Measurements from ENCODE around the gene NAA16.

NAA16 gene

GRCh38 chr13:41408121-41408520 is 97.1 kb downstream of the NAA16 start:
- Histone ChIP-seq H3K4me2 (ENCODE audit: low read depth, low read length) (no peak overlapping the region), H3K79me2 (ENCODE audit: low read length) (no peaks in the 10 kb centered on the region), H3F3A (ENCODE audit: insufficient read depth, low read length) (no peaks in the 10 kb centered on the region), H3K9me2 (replicated peaks; ENCODE audit: insufficient read depth, low read length) (no peaks in the 10 kb centered on the region), H3K27ac (ENCODE audit: low read length) (no peak overlapping the region), H3K9ac (ENCODE audit: low read length) (no peak overlapping the region), H3K4me1 (ENCODE audit: low read length) (no peaks in the 10 kb centered on the region), H2AFZ (ENCODE audit: low read length) (no peak overlapping the region), H3K36me3 (replicated peaks; ENCODE audit: insufficient read depth, low read length) (no peaks in the 10 kb centered on the region), H3K27me3 (replicated peaks; ENCODE audit: insufficient read depth, low read length) (no peaks in the 10 kb centered on the region), H3K4me3 (ENCODE audit: low read length) (no peak overlapping the region), H3K9me3 (replicated peaks; ENCODE audit: insufficient read depth, low read length) (no peaks in the 10 kb centered on the region), H4K20me1 (ENCODE audit: insufficient read depth, low read length) (no peaks in the 10 kb centered on the region)
- no peak for DNase-seq
- TF ChIP-seq CTCF (IDR thresholded peaks at IDR 0.05; ENCODE audit: low read length) (no peak), EZH2phosphoT487 (IDR thresholded peaks at IDR 0.05; ENCODE audit: low read length) (no peak), EZH2 (optimal IDR thresholded peaks at IDR 0.05; ENCODE audit: low read depth, low read length) (no peak)

- no peaks in the 10 kb centered on the region for H3K9me3 ChIP-seq (replicated peaks; ENCODE audit: insufficient read depth, low read length)
- no peak overlapping the region for H3K4me2 ChIP-seq (ENCODE audit: low read depth, low read length)
- no peak overlapping the region for H3K27ac ChIP-seq (ENCODE audit: low read length)
- H3K9ac ChIP-seq (ENCODE audit: low read length) = no peak overlapping the region
- H3K36me3 ChIP-seq (replicated peaks; ENCODE audit: insufficient read depth, low read length) = no peaks in the 10 kb centered on the region
- H3K4me1 ChIP-seq (ENCODE audit: low read length) = no peaks in the 10 kb centered on the region
- no peaks in the 10 kb centered on the region for H3F3A ChIP-seq (ENCODE audit: insufficient read depth, low read length)
- H3K4me3 ChIP-seq (ENCODE audit: low read length) = no peak overlapping the region
- TF ChIP-seq EZH2 (optimal IDR thresholded peaks at IDR 0.05; ENCODE audit: low read depth, low read length) (no peak), EZH2phosphoT487 (IDR thresholded peaks at IDR 0.05; ENCODE audit: low read length) (no peak), CTCF (IDR thresholded peaks at IDR 0.05; ENCODE audit: low read length) (no peak)
- H3K27me3 ChIP-seq (replicated peaks; ENCODE audit: insufficient read depth, low read length) = no peaks in the 10 kb centered on the region
- DNase-seq = no peak
- no peaks in the 10 kb centered on the region for H3K79me2 ChIP-seq (ENCODE audit: low read length)
- H4K20me1 ChIP-seq (ENCODE audit: insufficient read depth, low read length) = no peaks in the 10 kb centered on the region
- no peaks in the 10 kb centered on the region for H3K9me2 ChIP-seq (replicated peaks; ENCODE audit: insufficient read depth, low read length)
- no peak overlapping the region for H2AFZ ChIP-seq (ENCODE audit: low read length)
These were observed 97.7 kb downstream of the NAA16 start for GRCh38 chr13:41408746-41409145.

- no peak for DNase-seq
- no peak for TF ChIP-seq EZH2phosphoT487 (IDR thresholded peaks at IDR 0.05; ENCODE audit: low read length)
- no peak for TF ChIP-seq CTCF (IDR thresholded peaks at IDR 0.05; ENCODE audit: low read length)
- TF ChIP-seq EZH2 (optimal IDR thresholded peaks at IDR 0.05; ENCODE audit: low read depth, low read length) = no peak
- Histone ChIP-seq H3K27me3 (replicated peaks; ENCODE audit: insufficient read depth, low read length) (no peaks in the 10 kb centered on the region), H3K9me2 (replicated peaks; ENCODE audit: insufficient read depth, low read length) (no peaks in the 10 kb centered on the region), H3K9ac (ENCODE audit: low read length) (no peak overlapping the region), H3K4me1 (ENCODE audit: low read length) (no peaks in the 10 kb centered on the region), H3K27ac (ENCODE audit: low read length) (no peak overlapping the region), H3F3A (ENCODE audit: insufficient read depth, low read length) (no peaks in the 10 kb centered on the region), H4K20me1 (ENCODE audit: insufficient read depth, low read length) (no peaks in the 10 kb centered on the region), H3K4me3 (ENCODE audit: low read length) (no peak overlapping the region), H3K4me2 (ENCODE audit: low read depth, low read length) (no peak overlapping the region), H3K36me3 (replicated peaks; ENCODE audit: insufficient read depth, low read length) (no peaks in the 10 kb centered on the region), H2AFZ (ENCODE audit: low read length) (no peak overlapping the region), H3K79me2 (ENCODE audit: low read length) (no peaks in the 10 kb centered on the region), H3K9me3 (replicated peaks; ENCODE audit: insufficient read depth, low read length) (no peaks in the 10 kb centered on the region)
These were observed 98.5 kb downstream of the NAA16 start for GRCh38 chr13:41409611-41410010.
